Measurements from ENCODE around the gene RHD.
"Not testable (repeated sequence)": the region's sequence is repeated elsewhere in the genome, so short reads cannot be mapped to it uniquely, and the experiment has no call there.

RHD gene

GRCh38 chr1:25272238-25272637 lies at the start of gene RHD:
Gene RHD (plus strand): TSS chr1:25272509. CDS start chr1:25272548, 39 bp downstream.
- DNase-seq, result not testable (repeated sequence)

DNA sequence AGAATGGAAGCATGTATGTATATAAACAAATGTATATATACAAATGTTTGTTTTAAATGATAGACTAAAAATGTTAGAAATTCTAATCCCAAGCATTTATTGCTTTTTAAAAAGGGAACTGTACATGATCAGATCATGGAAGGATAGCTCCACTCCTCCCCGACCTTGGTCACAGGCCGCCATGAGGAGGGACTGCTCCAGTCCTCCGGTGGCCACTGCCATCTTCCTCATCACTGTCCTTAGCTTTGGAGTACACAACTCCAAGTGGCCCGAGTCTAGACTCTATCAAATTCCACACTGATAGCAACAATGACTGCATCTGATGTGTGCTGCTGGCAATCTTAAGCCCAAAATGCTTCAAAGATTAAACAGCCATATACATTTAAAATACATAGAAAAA lies 49.7 kb upstream of the RHD start:
- DNase-seq, result no peak

DNA sequence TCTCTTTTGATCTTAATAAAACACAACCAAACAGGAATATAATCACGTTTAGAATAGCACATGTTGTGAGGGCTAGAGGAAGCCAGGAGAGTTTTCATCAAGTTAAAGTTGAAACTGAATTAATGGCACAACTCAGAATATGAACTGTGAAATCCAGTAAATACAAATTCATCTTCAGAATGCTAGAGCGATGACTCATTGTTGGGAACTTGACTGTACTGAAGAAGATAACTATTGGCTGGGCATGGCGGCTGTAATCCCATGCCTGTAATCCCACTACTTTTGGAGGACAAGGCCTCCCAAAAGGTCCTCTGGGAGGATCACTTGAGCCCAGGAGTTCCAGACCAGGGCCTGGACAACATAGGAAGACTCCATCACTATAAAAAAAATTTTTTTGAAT lies 48.8 kb upstream of the RHD start:
- DNase-seq, result no peak

GRCh38 chr1:25232027-25232865 lies 40.1 kb upstream of the RHD start, which contains the start of gene SYF2:
Gene SYF2 (minus strand): TSS chr1:25232502. CDS start chr1:25232467, 35 bp downstream.
- DNase-seq, result peak; percentile 90

DNA sequence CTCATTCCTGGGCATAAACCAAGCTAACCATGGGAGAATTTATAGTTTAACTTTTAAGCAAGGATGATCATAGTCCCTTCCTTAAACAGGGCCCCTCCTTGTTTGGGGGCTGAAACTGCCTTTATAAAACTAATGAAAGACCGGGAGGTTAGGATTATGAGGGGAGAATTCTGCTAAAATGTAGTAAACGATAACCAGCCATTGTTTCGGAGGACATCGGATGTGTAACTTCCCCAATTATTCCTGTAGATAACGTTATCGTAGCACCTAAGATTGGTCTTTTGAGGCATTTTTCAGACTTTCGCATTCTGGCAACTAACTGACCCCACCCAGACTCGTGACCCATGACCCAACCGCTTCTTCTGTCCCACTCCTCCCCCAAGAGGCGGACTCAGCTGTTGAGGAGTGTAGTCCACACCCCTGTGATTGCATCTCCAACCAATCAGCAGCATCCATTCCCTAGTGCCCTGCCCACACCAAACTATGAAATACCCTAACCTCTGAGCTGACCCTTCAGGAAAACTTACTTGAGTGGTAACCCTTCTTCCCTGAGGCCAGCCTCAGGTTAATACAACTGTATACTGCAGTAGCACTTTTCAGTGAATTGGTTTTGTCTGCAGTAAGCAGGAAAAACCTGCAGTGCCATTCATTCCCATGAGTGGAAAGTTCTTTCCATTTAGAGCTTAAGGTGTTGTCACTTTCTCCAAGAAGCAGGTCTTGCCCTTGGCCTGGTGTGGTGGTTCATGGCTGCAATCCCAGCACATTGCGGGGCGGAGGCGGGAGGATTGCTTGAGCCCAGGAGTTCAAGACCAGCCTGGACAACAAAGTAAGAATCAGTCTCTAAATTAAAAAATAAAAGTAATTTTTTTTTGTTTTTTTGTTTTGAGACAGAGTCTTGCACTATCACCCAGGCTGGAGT lies 39.2 kb upstream of the RHD start:
- DNase-seq, result peak; percentile 42

DNA sequence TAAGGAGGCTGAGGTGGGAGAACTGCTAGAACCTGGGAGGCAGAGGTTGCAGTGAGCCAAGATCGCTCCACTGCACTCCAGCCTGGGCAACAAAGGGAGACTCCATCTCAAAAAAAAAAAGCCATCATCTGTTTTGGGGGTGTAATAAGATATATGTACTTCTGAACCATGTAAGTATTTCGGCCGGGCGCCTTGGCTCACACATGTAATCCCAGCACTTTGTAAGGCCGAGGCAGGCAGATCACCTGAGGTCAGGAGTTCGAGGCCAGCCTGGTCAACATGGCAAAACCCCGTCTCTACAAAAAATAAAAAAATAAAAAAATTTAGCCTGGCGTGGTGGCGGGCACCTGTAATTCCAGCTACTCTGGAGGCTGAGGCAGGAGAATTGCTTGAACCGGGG lies 36.9 kb upstream of the RHD start:
- DNase-seq, result not testable (repeated sequence)

DNA sequence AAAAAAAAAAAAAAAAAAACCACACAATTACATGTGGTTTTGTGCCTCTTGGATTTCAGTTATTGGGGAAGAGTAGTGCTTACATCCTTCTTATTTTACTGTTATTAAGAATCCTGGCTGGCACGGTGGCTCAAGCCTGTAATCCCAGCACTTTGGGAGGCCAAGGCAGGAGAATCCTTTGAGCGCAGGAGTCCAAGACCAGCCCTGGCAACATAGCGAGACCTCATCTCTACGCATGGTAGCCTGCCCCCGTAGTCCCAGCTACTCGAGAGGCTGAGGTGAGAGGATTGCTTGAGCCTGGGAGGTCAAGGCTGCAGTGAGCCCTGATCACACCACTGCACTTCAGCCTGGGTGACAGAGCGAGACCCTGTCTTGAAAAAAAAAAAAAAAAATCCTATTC lies 36.0 kb upstream of the RHD start:
- not testable (repeated sequence) for DNase-seq

DNA sequence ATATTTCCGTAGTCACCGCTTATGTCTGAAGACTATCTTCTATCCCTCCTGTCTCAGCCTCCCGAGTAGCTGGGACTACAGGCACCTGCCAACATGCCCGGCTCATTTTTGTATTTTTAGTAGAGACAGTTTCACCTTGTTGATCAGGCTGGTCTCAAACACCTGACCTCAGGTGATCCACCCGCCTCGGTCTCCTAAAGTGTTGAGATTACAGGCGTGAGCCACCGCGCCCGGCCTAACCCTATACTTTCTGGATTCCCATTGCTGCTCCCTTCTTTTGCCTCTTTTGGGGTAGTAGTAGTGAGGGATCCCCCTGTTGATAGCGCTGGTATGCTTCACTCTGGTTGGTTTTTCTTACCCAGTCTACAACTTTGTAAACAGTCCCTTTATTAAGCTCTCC lies 34.3 kb upstream of the RHD start:
- DNase-seq, result no peak

- DNase-seq, result peak; percentile 78
Measured at GRCh38 chr1:25239681-25240541, 32.4 kb upstream of the RHD start.

GRCh38 chr1:25243907-25244306 lies 28.4 kb upstream of the RHD start:
- DNase-seq, result no peak

GRCh38 chr1:25245393-25245792 lies 26.9 kb upstream of the RHD start:
- DNase-seq, result no peak

- DNase-seq, result no peak
Measured at GRCh38 chr1:25245809-25246599, 26.3 kb upstream of the RHD start.

DNA sequence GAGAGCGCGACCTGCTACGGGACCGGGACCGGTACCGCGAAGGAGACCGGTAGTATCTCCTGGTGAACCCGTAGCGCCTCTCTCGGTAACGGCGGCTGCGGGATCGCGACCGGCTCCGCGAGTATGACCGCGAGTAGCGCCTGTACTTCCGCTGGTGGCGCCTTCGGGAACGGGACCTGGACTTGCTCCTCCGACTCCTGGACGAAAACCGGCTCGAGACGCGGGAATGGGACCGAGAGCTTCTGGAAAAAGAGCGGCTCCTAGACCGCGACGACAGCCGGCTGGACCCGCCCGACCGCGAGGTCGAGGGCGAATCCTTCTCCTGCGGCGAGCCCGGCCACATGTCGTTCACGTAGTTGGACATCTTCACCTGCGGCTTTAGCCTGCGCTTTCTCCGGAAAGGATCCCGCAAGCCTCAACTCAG lies 25.7 kb upstream of the RHD start:
- peak; percentile 39 for DNase-seq

GRCh38 chr1:25247024-25247828 lies 25.1 kb upstream of the RHD start, which contains the start of gene RSRP1:
Gene RSRP1 (minus strand): TSS chr1:25247454. CDS start chr1:25246963, 491 bp downstream.
- DNase-seq, result peak; percentile 100

- DNase-seq, result no peak
Measured at GRCh38 chr1:25247829-25248754, 24.2 kb upstream of the RHD start.

GRCh38 chr1:25253911-25254310 lies 18.4 kb upstream of the RHD start:
- no peak for DNase-seq

- DNase-seq, result no peak
Measured at GRCh38 chr1:25255706-25256577, 16.4 kb upstream of the RHD start.

- DNase-seq, result no peak
Measured at GRCh38 chr1:25256578-25256965, 15.7 kb upstream of the RHD start.

GRCh38 chr1:25257196-25257595 lies 15.1 kb upstream of the RHD start:
- DNase-seq, result no peak
